HG03520 (cell line): ENCODE data around the gene MRPS9.

Experiments used
- ATAC-seq: cut with Tn5 transposase; IDR thresholded peaks from one replicate; pipeline ENCODE4 v1.9.1; 2021; ENCODE audit warnings: mild to moderate bottlenecking, moderate library complexity; ENCODE audit not compliant: unreplicated experiment

Gene MRPS9

DNA sequence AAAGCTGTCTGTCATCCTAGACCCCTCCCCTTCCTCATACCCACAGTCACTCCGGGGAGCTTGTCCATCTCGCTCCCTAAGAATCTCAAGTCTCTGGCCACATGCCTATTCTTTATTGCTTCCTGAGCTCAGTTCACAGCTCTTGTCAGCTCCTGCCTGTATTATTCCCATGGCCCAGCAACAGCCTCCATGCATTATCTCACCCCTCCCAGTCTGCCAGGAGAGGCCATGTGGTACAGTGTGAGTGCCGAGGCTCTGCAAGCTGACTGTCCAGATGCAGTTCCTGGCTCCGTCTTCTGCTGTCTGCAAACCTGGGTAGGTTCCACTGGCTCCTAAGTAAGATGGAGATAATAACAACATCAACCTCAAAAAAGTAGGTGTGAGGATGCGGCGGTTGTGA is 79.7 kb downstream of the MRPS9 start:
- no peak for ATAC-seq

DNA sequence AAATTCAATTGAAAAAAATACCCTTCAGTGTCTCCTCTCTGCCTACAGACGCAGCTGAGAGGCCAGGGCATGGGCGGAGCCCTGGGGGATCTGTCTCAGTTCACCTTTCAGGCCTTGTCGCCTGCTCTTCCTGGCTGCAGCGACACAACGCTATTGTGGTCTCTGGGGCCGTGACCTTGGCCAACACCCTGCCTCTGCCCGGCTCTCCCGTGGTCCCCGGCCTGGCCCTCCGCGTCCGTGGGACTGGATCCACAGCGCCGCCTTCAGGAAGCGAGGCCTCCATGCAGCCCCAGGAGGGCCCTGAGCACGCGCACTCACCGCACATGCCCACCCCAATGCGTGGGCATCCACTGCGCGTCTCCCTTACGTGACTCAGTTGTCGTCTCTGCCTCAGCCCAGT is 81.1 kb downstream of the MRPS9 start:
- ATAC-seq: no peak

DNA sequence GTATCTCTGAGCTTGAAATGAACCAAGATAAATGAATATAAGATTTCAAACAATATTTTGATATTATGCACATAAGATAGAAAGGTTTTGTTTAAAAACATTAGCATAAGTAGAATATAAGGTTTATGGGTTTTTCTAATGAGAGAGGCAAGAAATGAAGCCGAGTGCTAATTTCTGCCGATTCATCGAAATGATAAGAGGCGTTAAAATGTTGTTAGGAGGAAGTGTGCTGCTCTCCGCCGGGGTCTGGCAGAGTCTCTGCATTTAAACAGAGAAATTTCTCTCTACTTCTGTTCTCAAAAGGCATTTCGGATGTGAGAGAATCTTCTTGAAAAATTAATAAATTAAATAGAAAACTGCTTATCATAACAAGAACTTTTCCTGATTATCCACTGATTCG is 83.6 kb downstream of the MRPS9 start:
- no peak for ATAC-seq

DNA sequence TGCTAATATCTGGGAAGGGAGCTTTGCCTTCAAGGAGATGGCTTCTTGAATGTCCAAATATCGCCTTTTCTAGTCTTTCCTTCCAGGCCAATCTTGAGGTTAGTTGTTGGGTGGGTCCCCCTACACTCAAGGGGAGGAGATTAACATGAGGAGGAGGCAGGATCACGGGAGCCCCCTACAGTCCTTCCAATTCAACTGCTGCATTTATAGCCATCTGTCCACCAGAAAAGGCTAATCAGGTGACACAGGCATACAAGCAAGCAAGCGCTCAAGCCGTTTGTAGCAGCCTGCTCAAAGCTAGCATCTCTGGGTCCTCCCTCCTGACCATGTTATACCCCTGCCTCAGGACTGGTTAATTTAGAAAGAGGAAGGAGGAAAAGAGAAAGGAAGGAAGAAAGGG is 87.6 kb downstream of the MRPS9 start:
- ATAC-seq: no peak

DNA sequence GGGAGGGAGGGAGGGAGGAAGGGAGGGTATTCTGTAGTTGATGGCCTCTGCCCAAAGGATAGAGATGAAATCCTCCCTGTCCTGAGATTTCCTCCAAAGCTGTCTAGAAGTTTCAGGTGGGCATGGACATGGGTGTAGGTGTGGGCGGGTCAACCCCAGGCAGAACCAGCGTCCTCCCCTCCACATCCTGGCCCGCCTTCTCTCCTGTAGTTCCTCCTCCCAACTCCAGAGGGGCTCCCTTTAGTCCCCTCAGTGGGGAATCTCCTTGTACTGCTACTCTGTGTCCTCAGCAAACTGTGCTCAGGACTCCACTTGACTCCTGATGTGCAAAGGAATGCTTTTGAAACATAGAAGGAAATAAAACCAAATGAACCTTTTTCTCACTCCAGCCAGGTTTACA is 88.1 kb downstream of the MRPS9 start:
- ATAC-seq: no peak

DNA sequence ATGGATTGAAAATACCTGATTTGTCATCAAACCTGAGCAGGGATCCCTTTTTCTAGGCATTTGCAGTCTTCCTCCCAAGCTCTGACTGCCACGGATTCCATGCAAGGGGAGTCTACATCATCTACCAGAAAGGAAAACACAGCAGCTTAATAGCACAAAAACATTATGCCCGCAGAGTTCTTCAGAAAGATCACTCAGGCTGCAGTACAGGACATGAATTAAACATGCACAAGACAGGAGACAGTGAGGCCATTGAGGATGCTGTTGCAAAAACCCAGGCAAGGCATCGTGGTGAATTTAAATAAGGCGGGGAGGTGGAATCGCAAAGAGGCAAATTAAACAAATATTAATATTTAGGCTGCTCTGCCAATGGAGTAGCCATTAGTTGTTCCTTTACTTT is 88.5 kb downstream of the MRPS9 start:
- no peak for ATAC-seq

DNA sequence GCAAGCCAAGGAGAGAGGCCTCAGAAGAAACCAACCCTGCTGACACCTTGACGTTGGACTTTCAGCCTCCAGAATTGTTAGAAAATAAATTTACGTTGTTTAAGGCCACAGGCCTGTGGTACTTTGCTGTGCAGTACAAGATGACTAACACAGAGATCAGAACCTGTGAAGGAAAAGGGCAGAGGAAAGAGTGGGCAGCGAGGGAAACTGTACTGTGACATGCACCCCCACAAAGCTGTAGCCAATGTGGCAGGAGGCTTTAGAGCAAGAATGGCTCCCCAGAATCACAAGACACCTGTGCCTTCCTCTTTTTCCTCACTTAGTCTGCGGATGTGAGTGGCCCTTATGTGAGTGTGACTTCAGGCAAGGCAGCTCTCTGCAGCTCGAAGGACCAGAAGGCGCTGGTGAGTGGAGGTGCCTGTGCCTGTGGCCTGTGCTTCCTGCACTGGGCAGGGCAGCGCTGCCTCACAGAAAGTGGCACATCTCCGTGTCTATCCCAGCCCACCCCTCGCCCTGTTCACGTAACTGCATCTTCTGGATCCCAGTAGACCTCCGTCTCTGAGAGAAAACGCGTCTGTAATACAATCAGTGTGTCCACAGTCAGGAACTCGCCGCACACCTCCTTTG is 89.5 kb downstream of the MRPS9 start:
- ATAC-seq: no peak

DNA sequence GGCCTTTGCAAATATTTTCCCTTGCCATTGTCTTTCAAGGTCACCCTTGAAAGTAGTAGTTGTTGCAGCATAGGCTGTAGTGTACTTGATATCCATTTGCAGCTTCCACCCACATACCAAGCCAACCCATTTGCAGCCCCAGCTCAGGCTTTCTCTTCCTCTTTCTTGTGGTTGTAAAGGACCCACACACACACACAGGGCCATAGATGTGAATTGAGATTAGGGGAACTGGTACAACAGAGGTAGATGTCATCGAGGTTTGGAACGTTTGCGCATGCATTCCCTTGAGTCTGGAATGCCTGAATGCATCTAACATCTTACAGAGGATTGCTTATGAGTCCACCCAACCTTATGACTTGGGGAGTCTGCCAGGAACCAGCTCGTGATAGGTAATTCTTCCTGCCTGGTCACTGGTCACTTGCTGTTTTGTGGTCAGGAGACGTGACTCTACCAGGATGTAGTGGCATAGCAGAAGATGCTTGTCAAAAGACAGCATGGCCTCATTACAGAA is 91.9 kb downstream of the MRPS9 start:
- peak; percentile 92 for ATAC-seq

DNA sequence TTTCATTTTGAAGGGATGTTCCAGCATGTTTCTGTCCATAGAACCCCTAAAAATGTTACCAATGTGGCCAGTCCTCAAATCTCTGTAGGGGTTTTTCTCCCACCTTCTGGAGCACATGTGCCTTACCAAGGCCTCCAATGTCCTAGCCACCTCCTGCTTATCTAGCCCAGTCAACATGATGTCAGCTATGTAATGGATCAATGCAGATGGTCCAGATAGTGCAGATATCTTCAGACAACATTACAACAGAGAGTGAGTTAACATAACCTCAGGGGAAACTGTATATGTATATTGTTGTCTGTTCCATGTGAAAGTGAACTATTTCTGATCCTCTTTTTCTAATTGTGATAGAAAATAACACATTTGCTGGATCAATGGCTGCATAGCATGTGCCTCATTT is 92.7 kb downstream of the MRPS9 start:
- no peak for ATAC-seq

DNA sequence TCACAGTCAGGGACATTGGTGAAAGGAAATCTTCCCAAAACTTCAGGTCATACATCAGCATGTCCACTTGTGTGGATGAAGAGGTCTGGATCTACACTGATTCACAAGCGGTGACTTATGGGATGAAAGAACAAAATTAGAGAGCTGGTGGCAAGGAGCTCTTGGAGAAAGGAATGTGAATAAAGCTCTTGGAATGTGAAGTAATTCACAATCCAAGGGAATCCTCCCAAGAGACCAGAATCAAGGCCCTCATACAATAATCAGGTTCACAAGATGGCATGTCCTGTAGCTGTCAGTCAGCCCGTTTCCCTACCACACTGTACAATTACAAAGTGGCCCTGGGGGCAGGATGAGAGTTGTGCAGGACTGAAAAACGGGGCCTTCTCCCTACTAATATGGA is 96.2 kb downstream of the MRPS9 start:
- ATAC-seq: no peak

DNA sequence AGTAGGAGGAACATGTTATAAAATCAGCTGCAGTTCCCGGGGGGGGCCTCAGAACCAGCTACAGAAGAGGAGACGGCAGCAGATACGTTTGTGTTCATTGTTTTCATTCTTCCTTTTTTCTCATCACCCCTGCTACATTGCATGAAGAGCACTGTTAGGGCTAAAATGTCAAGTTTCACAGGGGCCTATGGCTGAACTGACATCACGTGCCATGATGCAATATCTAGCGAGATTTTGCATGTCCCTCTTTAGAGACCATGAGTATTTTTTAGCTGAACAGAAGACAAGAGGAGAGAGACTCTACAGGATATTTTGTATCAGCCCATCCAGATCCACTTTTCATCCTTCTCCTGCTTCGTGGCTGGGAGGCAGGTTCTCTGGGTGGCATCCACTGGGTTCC is 97.6 kb downstream of the MRPS9 start:
- ATAC-seq: no peak

DNA sequence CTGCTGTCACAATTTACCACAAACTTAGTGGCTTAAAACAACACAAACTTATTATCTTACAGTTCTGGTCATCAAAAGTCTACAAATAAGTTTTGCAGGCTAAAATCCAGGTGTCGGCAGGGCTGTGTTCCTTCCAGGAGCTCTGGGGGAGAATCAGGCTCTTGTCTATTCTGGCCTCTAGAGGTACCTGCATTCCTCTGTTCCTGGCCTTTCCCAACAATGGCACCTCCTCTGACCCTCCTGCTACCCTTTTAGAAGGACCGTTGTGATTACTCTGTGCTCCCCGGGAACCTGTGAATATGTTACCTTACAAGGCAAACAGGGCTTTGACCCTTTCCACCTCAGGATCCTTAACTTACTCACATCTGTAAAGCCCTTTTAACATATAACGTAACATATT is 98.5 kb downstream of the MRPS9 start:
- ATAC-seq: no peak

DNA sequence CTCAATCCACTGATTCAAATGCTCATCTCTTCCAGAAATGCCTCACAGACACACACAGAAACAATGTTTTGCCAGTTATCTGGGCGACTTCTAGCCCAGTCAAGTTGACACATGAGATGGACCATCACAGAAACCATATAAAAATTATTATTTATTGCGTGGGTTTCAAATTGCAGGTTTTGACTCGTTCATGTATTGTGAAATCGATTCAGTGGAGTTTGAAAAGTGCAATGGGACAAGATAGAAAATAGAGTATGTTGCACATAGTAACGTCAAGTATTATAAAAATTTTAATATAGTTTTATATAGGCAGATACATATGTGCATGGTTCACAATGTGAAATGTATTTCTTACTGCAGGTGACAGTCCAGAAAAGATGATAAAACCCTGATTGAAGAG is 100.8 kb downstream of the MRPS9 start:
- no peak for ATAC-seq

DNA sequence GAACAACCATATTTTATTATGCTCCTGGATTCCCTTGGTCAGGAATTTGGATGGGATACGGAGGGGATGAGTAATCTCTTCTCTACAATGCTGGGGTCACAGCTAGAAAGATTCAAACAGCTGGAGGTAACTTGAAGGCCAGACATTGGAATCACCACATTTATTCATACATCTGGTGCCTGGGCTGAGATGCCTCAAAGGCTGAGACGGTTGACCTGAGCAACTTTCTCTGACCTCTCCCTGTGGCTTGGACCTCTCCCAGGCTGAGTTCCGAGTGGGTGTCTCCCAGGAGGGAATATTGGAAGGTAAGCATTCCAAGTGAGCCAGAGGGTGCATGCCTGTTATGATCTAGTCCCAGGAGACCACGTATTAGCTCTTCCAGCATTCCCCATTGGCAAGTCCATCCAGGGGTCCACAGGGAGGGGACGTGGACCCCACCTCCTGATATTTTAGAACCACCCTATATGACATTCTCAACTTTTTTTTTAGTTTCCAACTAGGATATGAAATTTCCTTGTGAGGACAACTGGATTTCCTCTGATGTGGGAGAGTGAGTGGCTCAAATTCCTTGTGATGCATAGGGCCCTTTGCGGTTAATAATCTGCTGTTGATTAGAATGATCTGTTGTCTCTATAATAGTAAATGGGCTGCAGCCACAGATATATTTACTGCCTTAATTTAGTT is 101.8 kb downstream of the MRPS9 start:
- ATAC-seq: no peak

DNA sequence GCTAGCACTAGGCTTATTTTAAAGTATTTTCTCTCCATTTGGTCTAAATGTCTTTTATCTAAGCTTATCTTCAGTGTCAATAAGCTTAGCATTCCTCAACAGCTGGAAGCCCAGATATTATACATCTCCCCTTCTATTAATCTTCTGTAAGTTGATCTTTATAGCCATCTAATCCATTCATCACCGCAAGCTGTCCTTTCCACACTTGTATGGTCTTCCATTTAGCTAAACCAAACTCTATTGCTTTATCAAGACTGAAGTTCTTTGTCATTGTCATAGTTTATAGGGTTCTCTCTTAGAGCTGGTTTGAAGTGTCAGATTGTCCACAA is 102.3 kb downstream of the MRPS9 start:
- no peak for ATAC-seq

DNA sequence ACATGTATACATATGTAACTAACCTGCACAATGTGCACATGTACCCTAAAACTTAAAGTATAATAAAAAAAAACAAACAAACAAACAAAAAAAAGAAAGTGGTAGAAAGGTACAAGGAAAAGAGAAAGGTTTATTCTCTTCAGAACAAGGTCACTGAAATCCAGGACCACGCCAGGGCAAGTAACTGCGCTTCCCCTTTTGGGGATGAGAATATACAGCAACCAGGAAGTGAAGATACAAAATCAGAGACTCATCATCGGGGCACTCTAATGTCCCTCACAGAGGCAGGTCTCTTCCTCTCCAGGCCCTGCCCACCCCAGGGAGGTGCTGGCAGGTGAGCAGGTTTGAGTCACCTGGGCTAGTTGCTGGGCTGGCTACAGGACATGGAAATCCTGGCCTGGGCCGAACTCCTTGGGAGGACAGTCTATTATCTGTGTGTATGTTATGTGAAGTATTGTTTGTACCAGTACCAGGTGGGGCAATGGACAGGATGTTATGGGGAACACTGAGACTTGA is 103.3 kb downstream of the MRPS9 start:
- no peak for ATAC-seq

DNA sequence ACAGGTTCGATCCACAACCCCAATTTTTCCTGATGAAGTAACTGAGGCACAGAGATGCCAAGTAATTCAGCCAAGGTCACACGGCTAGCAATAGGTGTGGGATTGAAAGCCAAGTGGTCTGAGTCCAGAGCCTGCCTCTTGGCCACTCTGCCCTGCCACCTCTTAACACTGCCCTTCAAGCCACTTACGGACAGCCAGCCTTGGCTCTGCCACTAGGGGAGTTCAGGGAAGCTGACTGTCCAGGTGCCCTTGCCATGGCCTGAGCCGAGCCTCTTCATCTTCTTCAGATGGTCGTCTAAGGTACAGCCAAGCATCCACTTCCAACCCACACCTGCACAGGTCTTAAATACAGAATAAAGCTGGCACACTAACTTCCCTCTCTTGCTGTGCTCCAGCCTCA is 104.4 kb downstream of the MRPS9 start:
- no peak for ATAC-seq

DNA sequence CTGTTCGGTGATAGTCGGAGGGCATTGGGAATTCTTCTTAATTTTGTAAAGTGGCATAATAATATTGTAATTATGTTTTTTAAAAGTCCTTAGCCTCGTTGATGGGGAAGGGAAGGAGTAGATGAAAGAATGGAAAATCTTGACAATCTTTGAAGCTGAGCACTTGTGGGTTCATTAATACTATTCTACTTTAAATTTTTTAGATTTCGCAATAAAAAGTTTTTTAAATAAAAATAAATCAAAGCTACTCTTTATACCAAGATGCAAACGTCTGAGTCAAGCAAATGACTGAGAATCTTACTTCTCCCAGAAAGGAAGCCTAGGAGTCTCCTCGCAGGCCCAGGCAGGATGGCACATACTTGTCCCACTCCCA is 105.2 kb downstream of the MRPS9 start:
- ATAC-seq: no peak

DNA sequence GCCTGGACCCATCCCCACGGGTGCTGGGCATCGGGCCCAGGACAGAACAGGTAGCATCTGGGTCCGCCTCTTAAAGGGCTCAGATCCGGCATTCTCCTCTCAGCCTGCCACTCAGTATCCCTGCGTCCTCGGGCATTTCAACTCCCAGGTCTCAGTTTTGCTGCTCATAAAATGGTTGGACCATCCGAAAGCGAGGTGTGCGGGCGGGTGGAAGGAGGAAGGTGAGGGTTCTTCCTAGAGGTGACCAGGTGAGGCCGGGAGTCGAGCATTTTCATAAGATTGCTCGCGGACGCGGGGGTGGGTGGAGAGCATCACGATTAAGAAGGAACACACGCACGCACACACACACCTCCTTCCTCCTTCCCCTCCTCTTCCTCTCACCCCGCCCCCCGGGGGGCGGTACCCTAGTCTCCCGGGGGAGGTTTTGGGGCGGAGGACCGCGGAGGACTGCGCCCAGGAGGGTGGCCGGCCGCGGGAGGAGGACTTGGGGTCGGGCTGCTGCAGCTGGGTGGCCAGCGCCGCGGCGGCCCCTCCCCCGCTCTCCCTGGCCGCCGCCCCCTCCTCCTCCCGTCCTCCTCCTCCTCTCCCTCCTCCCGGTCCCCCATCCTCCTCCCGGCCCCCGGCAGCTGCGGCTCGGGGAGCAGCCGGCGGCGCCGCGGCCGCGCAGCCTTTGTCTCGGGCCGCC is 105.7 kb downstream of the MRPS9 start:
- ATAC-seq: no peak

DNA sequence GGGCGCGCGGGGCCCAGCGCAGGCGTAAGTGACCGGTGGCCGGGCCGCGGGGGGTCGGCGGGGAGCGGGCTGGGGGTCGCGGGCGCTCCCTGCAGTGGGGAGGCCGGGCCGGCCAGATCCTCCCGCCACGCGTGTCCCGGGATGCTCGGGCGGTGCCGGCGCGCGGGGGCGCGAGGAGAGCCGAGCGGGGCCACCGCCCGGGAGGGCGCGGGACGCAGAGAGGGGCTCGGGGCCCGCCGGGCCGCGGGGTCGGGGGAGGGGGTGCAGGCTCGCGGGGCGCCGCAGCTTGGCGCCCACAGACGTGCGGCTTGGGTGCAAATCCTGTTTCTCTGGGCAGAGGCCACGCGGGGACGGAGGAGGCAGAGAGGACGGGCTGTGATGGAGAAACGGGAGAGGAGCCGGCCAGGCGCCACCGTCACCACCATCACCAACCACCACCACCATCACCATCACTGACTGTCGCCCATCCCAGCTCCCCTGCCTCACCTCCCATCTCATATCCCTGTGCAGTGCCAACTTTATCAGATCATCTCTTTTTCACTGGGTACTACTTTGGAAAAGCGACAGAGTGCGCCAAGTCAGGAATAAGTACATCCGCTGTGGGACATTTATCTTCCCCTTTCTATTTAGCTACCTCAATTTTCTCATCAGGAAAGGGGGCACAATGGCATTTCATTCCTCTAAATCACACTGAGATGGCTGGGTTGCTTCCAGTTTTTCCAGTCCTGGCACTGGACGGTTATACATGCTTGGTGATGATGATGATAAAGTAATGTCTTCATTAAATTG is 106.5 kb downstream of the MRPS9 start:
- ATAC-seq: no peak

DNA sequence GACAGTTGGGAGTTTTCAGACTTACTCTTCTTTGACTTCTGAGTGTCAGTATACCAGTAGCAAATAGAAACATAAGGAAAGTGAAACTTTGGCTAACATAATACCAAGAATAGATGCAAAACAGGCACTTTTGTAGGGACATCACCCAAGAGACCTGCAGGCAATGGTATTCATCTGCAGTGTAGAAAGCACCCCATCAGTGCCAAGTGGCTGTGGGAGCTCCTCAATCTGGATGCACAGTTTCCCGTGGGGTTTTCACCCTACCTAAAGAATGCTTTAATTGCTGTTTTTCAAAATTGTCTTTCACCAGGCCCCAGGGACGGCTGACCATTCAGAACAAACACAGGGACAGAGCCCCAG is 107.1 kb downstream of the MRPS9 start:
- ATAC-seq: peak; percentile 59

DNA sequence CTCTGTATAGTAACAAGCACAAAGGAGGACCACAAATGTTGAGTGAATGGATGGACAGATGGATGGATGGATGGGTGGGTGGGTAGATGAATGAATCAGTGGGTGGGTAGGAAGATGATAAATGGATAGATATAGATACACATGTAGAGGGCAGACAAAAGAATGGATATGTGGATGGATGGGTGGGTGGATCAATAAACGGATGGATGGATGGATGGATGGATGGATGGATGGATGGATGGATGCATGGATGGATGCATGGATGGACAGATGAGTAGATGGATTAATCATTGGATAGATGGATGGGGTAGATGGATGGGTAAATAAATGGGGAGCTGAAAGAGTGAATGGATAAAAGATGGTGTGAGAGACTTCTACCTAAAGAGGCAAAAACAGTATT is 111.4 kb downstream of the MRPS9 start:
- no peak for ATAC-seq
